ENCODE results near the gene TRIM61.
"Not testable (repeated sequence)": the region's sequence is repeated elsewhere in the genome, so short reads cannot be mapped to it uniquely, and the experiment has no call there.

The TRIM61 gene

DNA sequence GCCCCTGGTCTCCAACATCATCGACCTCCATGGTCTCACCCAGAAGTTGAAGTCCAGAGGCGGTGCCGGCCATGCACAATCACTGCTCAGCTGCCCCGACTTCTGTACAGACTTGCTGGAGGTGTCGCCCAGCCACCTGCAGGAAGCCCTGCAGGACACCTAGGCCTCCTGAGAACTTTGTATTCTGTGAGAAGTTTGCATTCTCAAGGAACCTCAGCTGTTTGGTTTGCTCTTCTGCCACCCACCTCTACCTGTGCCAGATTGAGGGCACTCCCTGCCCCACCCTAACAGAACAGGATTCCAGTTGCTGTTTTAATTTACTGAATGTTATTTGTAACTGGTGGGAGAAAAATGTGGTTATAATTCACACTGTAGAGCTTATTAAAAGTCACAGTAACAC is 46.8 kb downstream of the TRIM61 start:
- H3K4me1 ChIP-seq (ENCODE audit: control insufficient read depth, insufficient read depth, low read length) = no peaks in the 10 kb centered on the region
- no peak overlapping the region for H3K4me3 ChIP-seq (ENCODE audit: low read length)
- H3K36me3 ChIP-seq (ENCODE audit: control insufficient read depth, insufficient read depth, low read length) = no peaks in the 10 kb centered on the region
- no peaks in the 10 kb centered on the region for H3K27me3 ChIP-seq (ENCODE audit: control insufficient read depth, insufficient read depth, low read length)
- no peak overlapping the region for H3K27ac ChIP-seq (ENCODE audit: low read depth, low read length)
- H3K9ac ChIP-seq (ENCODE audit: low read length) = no peak overlapping the region

DNA sequence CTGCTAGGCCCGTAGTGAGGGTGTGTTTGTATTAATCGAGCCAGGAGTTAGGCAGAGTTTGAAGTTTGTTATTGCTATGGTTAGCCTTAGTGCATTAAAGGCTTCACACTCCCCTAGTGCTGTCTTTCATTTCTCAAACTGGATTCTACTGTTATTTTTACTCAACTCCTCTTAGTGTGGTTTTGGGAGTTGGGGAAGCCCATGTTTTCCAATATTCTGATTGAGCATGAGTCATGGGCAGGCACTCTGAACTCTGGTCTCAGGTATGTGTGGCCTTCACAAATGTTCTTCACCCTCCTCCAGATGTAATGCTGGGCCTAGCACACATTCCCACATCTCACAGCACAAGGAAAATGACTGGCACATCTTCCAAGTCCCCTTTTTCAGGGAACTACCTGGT is 50.4 kb downstream of the TRIM61 start:
- H3K36me3 ChIP-seq (ENCODE audit: control insufficient read depth, insufficient read depth, low read length); H3K27me3 ChIP-seq (ENCODE audit: control insufficient read depth, insufficient read depth, low read length); H3K27ac ChIP-seq (ENCODE audit: low read depth, low read length); H3K4me3 ChIP-seq (ENCODE audit: low read length); H3K4me1 ChIP-seq (ENCODE audit: control insufficient read depth, insufficient read depth, low read length); H3K9ac ChIP-seq (ENCODE audit: low read length): not testable (repeated sequence)

DNA sequence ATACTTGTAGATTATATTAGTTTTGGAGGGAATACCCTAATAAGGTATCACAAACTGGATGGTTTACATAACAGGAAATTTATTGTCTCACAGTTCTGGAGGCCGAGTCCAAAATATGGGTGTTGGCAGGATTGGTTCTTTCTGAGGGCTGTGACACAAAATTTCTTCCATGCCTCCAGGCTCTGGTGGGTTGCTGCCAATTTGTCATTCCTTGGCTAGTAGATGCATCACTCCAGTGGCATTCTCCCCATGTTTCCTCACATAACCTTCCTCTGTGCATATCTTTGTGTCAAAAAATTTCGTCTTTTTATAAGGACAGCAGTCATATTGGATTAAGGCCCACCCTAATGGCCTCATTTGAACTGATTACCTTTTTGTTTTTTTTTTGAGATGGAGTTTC is 51.2 kb downstream of the TRIM61 start:
- no peak overlapping the region for H3K4me3 ChIP-seq (ENCODE audit: low read length)
- no peaks in the 10 kb centered on the region for H3K27me3 ChIP-seq (ENCODE audit: control insufficient read depth, insufficient read depth, low read length)
- H3K36me3 ChIP-seq (ENCODE audit: control insufficient read depth, insufficient read depth, low read length) = no peaks in the 10 kb centered on the region
- no peak overlapping the region for H3K27ac ChIP-seq (ENCODE audit: low read depth, low read length)
- no peak overlapping the region for H3K9ac ChIP-seq (ENCODE audit: low read length)
- no peaks in the 10 kb centered on the region for H3K4me1 ChIP-seq (ENCODE audit: control insufficient read depth, insufficient read depth, low read length)

DNA sequence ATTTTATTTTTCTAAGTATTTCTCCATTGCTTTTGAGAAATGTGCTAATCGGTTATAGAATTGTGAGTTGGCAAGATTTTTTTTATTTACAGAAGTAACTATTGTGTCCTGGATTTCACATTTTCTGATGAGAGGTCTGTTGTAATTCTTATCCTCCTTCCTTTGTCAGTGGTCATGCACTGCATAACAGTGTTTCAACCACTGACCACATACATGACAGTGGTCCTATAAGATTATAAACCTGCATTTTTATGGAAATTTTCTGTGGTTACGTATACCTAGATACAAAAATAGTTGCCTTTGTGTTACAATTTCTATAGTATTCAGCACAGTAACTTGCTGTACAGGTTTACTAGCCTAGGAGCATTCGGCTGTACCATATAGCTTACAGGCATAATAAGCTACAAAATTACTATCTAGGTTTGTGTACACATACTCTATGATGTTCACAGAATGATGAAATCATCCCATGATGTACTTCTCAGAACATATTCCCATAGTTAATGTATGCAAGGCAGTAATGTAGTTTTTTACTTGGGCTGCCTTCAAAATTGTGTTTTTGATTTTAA is 52.7 kb downstream of the TRIM61 start:
- Histone ChIP-seq H3K9ac (ENCODE audit: low read length) (no peak overlapping the region), H3K36me3 (ENCODE audit: control insufficient read depth, insufficient read depth, low read length) (no peaks in the 10 kb centered on the region), H3K27me3 (ENCODE audit: control insufficient read depth, insufficient read depth, low read length) (no peaks in the 10 kb centered on the region), H3K4me1 (ENCODE audit: control insufficient read depth, insufficient read depth, low read length) (no peaks in the 10 kb centered on the region), H3K27ac (ENCODE audit: low read depth, low read length) (no peak overlapping the region), H3K4me3 (ENCODE audit: low read length) (no peak overlapping the region)

DNA sequence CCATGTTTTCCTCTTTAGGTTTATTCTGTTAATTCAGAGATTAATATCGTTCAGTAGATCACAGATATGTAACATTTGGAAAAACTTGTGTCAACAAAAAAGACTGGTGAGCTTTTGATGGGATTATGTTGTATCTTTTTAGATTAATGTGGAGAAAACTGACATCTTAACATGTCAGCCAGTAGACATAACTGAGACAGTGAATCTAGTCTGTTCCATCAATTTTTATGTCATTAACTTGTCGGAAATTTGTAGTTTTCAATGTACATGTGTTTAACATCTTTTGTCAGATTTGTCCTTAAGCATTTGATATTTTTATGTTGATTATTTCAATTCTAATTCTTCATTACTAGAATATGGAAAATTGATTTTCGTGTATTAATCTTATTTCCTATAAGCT is 58.5 kb downstream of the TRIM61 start:
- Histone ChIP-seq H3K4me1 (ENCODE audit: control insufficient read depth, insufficient read depth, low read length) (no peaks in the 10 kb centered on the region), H3K27me3 (ENCODE audit: control insufficient read depth, insufficient read depth, low read length) (no peaks in the 10 kb centered on the region), H3K9ac (ENCODE audit: low read length) (no peak overlapping the region), H3K27ac (ENCODE audit: low read depth, low read length) (no peak overlapping the region), H3K4me3 (ENCODE audit: low read length) (no peak overlapping the region), H3K36me3 (ENCODE audit: control insufficient read depth, insufficient read depth, low read length) (no peaks in the 10 kb centered on the region)

Measured in rectal smooth muscle tissue (tissue), 1 donor.